Measurements from ENCODE around the gene ALDH3B1. TPM values are rescaled to one million over a fixed set of nuclear protein-coding genes. Genes with fewer than 3 reads are reported as not detected.

Gene ALDH3B1
- total and polyA plus RNA-seq, 9 of the 15 experiments (the other 6 are each of a cell fraction or from before 2014, with no cell fraction given), result 0.01 to 0.35 (median 0.07) TPM; not detected in 2

DNA sequence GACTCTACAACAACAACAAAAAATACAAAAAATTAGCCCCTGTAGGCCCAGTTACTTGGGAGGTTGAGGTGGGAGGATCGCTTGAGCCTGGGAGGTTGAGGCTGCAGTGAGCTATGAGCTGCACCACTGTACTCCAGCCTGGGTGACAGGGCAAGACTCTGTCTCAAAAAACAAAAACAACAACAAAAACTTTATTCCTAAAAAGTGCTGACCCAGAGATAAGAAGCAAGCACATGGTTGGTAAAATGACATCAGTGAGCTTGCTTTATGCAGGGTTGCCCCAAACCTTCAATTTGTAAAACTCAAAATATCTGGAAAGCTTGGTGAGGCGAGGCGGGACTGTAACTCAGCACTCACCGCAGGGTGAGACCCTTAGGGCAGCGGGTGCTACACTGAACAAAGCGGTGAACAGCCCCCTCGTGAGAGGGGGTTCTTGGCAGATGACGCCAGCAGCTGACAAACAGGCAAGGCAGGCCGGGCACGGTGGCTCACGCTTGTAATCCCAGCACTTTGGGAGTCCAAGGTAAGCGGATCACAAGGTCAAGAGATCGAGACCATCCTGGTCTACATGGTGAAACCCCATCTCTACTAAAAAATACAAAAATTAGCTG, 25.2 kb downstream of the ALDH3B1 start:
- no peak for FAIRE-seq
- peaks cover 25 to 76% of the 10 kb centered on the region in 2 experiments for H3K4me1 ChIP-seq (replicated peaks in 1 of 2; ENCODE audit: control insufficient read depth in 2 of 2, insufficient read depth in 2 of 2, low read length in 2 of 2)
- H3K79me2 ChIP-seq (ENCODE audit: control insufficient read depth, insufficient read depth, low read length), result peaks cover 46% of the 10 kb centered on the region
- no peaks in the 10 kb centered on the region for H3K27me3 ChIP-seq (ENCODE audit: control insufficient read depth in 2 of 2, insufficient read depth in 2 of 2, low read length in 2 of 2)
- ATAC-seq, result no peak
- ChIA-PET CTCF (ENCODE audit: low intra/inter-chr PET ratio) (no interaction called here), POLR2A (interaction anchor here (0.6 to 1.1 kb wide), 2 partner anchors 14 to 237 kb away, joined by 3 read pairs; no protein-coding TSS in a partner anchor)
- no peak overlapping the region for H3K4me2 ChIP-seq (ENCODE audit: insufficient read depth, low read length)
- no peaks in the 10 kb centered on the region for H4K20me1 ChIP-seq (replicated peaks; ENCODE audit: control insufficient read depth, insufficient read depth, low read length)
- intact Hi-C loops (cut with micrococcal nuclease) (no loop called here), in situ Hi-C loops (cut with MboI) (no loop called here)
- peak overlapping the region in 1 of 2 experiments; percentile 73; a peak in 2 of 4 replicates for H3K9ac ChIP-seq (ENCODE audit: insufficient read depth in 1 of 2, low read depth in 2 of 2, low read length in 2 of 2)
- BruUV-seq (replicated peaks), result no TSS peak
- WGBS (ENCODE audit: insufficient coverage, low coverage, missing lambda C conversion rate), result 86% methylated on average over 13 of the region's 13 CpGs
- no peak overlapping the region for H3K27ac ChIP-seq (ENCODE audit: extremely low read depth, low read depth, low read length)
- H3K9me3 ChIP-seq (replicated peaks; ENCODE audit: control insufficient read depth, insufficient read depth, low read depth, low read length), result no peaks in the 10 kb centered on the region
- H3K4me3 ChIP-seq, result no peak overlapping the region
- peaks cover 44% of the 10 kb centered on the region; the same call in 2 of the 3 replicates for H3K36me3 ChIP-seq (ENCODE audit: control insufficient read depth, insufficient read depth, low read length)
- no peak overlapping the region for H2AFZ ChIP-seq (ENCODE audit: low read depth, low read length)
- no peaks in the 10 kb centered on the region for H3K9me1 ChIP-seq (ENCODE audit: control insufficient read depth, insufficient read depth, low read length)
- no peak for DNase-seq (ENCODE audit: extremely low read depth in 1 of 4, low spot score in 3 of 4)
- TF ChIP-seq MAFG (tag; conservative IDR thresholded peaks at IDR 0.05) (peak; percentile 65), DMBX1 (CRISPR knock-in tag; IDR thresholded peaks at IDR 0.05; ENCODE audit: borderline replicate concordance) (no peak), HNRNPL (IDR thresholded peaks at IDR 0.05; ENCODE audit: low read depth, low read length) (no peak), SRF (CRISPR knock-in tag; IDR thresholded peaks at IDR 0.05) (no peak), E2F6 (IDR thresholded peaks at IDR 0.05; ENCODE audit: borderline replicate concordance in 1 of 2, extremely low read depth in 1 of 2, insufficient read depth in 1 of 2, insufficient read length in 1 of 2, low read depth in 1 of 2, low read length in 1 of 2, poor library complexity in 1 of 2, severe bottlenecking in 1 of 2) (no peak), ZNF316 (IDR thresholded peaks at IDR 0.05) (peak; percentile 85), HMG20B (CRISPR knock-in tag; IDR thresholded peaks at IDR 0.05) (no peak), ZC3H4 (CRISPR knock-in tag; IDR thresholded peaks at IDR 0.05; ENCODE audit: borderline replicate concordance) (no peak), ZBTB40 (IDR thresholded peaks at IDR 0.05) (peak; percentile 95), ZBTB40 (CRISPR knock-in tag; IDR thresholded peaks at IDR 0.05) (peak; percentile 91), MAFF (IDR thresholded peaks at IDR 0.05; ENCODE audit: low read length) (0 out of 2 replicates have a peak, but pooled peaks have one; percentile 14)

Data from K562 (cell line).